ENCODE results near the gene HPCAL4. TPM values are rescaled to one million over a fixed set of nuclear protein-coding genes. Genes with fewer than 3 reads are reported as not detected.

Gene HPCAL4
- total and polyA plus RNA-seq, 10 of the 15 experiments (the other 5 are each of a cell fraction or from before 2014, with no cell fraction given), result 0.05 to 0.18 (median 0.06) TPM; not detected in 5

GRCh38 chr1:39666772-39667171 is 24.5 kb downstream of the HPCAL4 start (continued):
- TF ChIP-seq E2F8 (IDR thresholded peaks at IDR 0.05; ENCODE audit: low read depth, partially characterized antibody) (no peak), SPI1 (IDR thresholded peaks at IDR 0.05; ENCODE audit: borderline replicate concordance, insufficient read depth, low read depth, low read length) (peak; percentile 89), POLR2A (IDR thresholded peaks at IDR 0.05; ENCODE audit: low read depth, low read length) (no peak), SMAD1 (IDR thresholded peaks at IDR 0.05; ENCODE audit: low read depth, partially characterized antibody) (no peak), NR2C1 (IDR thresholded peaks at IDR 0.05) (no peak), NFYA (IDR thresholded peaks at IDR 0.05; ENCODE audit: borderline replicate concordance, low read depth, low read length) (no peak), SRF (IDR thresholded peaks at IDR 0.05; ENCODE audit: low read depth in 2 of 2, low read length in 2 of 2) (peak in 1 of 2 experiments; percentile 75; a peak in 1 of 4 replicates), CUX1 (IDR thresholded peaks at IDR 0.05; ENCODE audit: insufficient replicate concordance, low read depth, low read length) (peak; percentile 96), HDAC2 (IDR thresholded peaks at IDR 0.05) (no peak), ATF3 (IDR thresholded peaks at IDR 0.05; ENCODE audit: borderline replicate concordance, extremely low read depth, low read depth, low read length) (no peak), ZNF24 (IDR thresholded peaks at IDR 0.05) (peak; percentile 67), NBN (IDR thresholded peaks at IDR 0.05) (peak; percentile 91), IRF4 (IDR thresholded peaks at IDR 0.05; ENCODE audit: low read depth, low read length) (peak; percentile 99), EP300 (IDR thresholded peaks at IDR 0.05; ENCODE audit: borderline replicate concordance in 1 of 2, control insufficient read depth in 1 of 2, low read depth in 2 of 2, low read length in 2 of 2) (peak; percentile 77 to 92), CHD2 (IDR thresholded peaks at IDR 0.05; ENCODE audit: borderline replicate concordance, low read depth, low read length) (peak; percentile 46; the same call in 1 of the 2 replicates), ATF7 (IDR thresholded peaks at IDR 0.05; ENCODE audit: low read depth) (peak; percentile 91), SUPT20H (IDR thresholded peaks at IDR 0.05; ENCODE audit: borderline replicate concordance, control insufficient read depth, low read depth, low read length) (no peak), ZNF384 (IDR thresholded peaks at IDR 0.05; ENCODE audit: borderline replicate concordance, low read depth, low read length) (no peak), CBX3 (IDR thresholded peaks at IDR 0.05; ENCODE audit: borderline replicate concordance, low read depth) (no peak), STAT3 (IDR thresholded peaks at IDR 0.05; ENCODE audit: low read depth, low read length) (0 out of 2 replicates have a peak, but pooled peaks have one; percentile 35), JUND (IDR thresholded peaks at IDR 0.05; ENCODE audit: low read depth, low read length) (peak; percentile 91), USF1 (IDR thresholded peaks at IDR 0.05; ENCODE audit: borderline replicate concordance, extremely low read length, insufficient read depth, low read depth, low read length) (no peak)

Data from GM12878 (cell line).